DMS114 treated with DMSO at 0.1 percent for 48 hours (cell line): ENCODE measurements around the gene DNAH8.

Experiments
- DNase-seq: peaks from one replicate; lab custom pipeline; 2025; ENCODE audit not compliant: unreplicated experiment; lab: John Stamatoyannopoulos, UW

Gene DNAH8

GRCh38 chr6:39061182-39061581 is 346.1 kb downstream of the DNAH8 start:
- no peak for DNase-seq

- DNase-seq: no peak
These were observed 346.5 kb downstream of the DNAH8 start for GRCh38 chr6:39061588-39061987.

GRCh38 chr6:39062014-39062740 is 347.1 kb downstream of the DNAH8 start:
- no peak for DNase-seq

- no peak for DNase-seq
These were observed 348.4 kb downstream of the DNAH8 start for GRCh38 chr6:39063526-39063925.

DNA sequence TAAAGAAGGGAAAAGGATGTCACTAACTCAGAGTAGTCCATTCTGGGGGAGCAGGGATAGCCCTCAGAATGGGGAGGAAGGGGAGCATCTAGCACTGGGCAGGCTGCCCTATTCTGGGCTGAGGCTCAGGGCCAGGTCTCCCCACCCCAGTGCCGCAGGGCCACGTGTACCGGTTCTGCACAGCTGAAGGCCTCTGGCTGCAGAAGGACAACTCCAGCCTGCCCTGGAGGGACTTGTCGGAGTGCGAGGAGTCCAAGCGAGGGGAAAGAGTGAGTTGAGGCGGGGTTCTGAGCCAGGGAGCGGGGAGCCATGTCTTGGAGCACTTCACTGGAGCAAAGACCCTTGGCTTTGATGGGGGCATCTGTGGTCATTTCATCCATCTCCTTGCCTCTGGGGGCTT is 350.4 kb downstream of the DNAH8 start:
- DNase-seq: no peak

GRCh38 chr6:39068391-39068790 is 353.3 kb downstream of the DNAH8 start:
- no peak for DNase-seq

GRCh38 chr6:39072830-39073229 is 357.7 kb downstream of the DNAH8 start:
- no peak for DNase-seq

DNA sequence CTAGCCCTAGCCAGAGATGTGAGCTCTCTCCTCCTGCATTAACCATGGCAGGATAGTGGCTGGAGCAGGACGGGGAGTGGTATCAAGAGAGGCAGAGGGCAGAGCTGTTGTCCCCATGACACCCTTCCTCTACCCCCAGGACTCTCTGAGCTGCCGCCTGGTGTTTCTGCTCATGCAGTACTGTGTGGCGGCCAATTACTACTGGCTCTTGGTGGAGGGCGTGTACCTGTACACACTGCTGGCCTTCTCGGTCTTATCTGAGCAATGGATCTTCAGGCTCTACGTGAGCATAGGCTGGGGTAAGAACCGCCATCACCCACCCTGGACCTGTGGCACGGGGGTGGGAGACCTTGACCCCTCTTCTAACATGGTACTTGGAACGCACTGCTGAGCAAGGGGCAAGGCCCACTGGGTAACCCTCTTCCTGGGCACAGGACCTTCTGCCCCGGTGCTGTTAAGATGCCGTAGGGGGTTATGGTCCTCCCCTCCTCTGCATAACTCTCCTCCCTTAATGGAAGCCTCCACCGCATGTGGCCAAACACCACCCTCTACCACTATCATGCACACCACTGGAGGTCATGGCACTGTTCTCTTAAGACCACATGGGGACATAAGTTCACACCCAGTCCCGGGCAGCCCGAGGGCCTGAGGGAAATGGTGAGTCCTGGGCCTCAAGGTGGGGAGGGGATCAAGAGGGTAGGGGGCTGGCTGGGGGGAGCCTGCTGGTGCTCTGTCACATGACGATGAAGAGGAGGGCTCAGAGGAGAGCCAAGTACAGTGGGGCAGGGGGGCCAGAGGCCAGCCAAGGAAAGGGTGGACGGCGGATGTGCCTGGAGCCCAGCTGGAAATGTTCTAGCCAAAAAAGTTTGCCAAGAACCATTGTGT is 358.6 kb downstream of the DNAH8 start:
- DNase-seq: no peak

DNA sequence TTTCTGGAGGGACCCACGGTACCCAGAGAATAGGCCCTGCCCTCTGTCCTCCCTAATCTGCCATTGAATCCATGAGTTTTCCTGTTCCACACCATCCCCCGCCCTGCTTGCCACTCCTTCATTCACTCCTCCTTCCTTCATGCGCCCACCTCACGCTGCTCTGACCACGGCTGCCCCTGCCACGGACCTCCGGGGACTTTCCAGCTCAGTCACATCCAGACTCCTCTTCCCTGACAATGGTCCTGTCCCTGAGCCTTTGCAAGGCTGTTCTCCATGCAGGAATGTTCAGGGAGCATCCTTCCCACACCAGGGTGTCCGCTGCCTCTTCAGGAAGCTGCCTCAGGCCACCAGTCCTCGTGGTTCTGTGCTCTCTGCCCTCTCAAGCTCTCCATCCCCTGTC is 359.4 kb downstream of the DNAH8 start:
- DNase-seq: no peak

- DNase-seq: no peak
These were observed 360.0 kb downstream of the DNAH8 start for GRCh38 chr6:39075010-39075686.

DNA sequence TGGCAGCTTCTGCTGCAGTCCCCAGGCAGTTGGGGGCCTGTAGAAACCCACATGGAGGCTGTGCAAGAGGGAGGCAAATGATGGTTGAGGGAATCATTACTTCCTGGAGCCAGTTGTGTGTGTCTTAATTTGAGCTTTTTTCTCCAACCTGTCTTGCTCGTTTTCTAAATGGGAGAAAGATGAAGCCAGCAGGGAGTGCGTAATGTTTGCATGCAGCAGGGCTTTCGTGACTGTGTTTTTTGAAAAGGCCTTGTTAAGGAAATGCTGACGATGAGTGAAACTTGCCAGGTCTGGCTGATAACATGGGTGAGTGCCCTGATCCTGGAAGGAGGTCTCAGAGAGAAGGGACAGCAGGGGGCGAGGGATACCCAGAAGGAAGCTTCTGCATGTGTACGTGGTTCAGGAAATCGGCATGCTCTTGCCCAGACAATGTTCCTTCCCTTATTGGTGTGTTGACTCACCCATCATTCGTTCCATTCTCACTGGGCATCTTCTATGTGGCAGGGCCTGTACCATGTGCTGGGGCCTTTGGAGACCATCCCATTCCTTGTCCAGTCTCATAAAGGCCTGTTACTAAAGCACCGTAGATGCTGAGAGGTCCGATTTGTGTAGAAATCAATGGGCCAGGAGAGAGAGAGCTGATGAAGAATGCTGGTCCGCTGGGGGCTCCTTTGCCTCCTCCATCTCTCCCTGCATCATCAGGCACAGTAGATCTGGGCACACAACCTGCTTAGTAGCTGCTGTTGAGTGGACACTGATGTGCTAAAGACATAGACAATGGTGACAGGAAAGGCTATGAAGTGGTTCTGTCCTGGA is 360.9 kb downstream of the DNAH8 start:
- no peak for DNase-seq

DNA sequence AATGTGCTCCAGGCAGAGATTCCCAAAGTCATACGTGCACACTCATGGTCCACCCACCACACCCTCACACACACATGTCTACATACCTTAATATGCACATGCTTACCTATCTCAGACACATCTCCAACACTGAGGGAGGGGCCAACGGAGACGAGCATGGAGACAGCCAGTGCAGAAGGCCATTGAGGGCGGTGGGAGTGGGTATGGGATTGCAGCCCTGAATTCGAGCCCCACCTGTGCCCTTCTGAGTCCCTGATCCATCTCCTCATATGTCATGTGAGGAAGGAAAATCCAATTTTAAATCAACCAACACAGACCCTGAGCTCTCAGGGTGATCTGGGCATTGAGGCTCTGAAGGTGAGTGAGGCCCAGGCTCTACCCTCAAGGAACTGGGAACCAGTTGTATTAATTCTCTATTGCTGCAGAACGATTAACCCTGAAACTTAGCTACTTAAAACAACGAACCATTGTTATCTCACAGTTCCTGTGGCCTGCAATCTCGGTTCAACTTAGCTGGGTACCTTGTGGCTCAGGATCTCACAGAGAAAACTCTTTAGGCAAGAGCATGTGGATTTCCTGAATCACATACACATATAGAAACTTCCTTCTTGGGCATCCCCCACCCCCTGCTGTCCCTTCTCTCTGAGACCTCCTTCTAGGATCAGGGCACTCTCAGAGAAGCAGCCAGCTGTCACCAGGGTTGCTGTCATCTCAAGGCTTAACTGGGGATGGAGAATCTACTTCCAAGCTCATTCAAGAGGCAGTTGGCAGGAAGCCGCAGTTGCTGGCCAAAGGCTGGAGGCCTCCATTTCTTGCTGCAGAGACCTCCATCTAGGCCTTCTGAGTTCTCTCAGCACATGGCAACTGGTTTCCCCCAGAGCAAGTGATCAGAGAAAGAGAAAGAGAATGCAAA is 361.8 kb downstream of the DNAH8 start:
- DNase-seq: no peak

DNA sequence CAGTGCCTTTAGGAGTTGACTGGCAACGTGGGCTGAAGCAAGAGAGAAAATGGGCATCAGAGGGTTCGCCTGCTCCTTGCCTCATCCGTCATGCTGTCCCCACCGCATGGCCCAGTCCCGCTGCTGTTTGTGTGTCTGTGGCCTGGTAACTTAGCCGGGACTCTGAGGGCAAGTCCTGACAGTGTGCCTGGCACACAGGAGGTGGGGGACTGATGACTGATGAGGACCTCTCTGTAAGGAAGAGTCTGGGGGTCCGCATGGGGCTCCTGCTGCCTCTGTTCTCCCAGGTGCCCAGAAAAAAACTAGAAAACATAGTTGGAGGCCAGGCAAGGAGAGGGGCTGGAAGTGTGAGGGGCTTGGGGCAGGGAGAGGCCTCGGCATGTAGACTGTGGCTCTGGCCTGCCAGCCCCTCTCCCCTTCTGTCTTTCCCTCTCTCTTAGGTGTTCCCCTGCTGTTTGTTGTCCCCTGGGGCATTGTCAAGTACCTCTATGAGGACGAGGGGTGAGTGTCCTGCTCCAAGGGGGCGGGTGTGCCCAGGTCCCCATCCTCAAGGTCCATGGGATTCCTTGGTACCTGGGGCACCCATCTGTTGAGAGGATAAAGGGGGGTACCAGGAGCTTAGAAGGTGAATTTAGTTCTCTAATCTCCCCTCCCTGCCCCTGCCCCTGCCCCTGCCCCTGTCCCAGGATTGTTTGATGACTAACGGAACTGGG is 362.9 kb downstream of the DNAH8 start:
- DNase-seq: no peak

DNA sequence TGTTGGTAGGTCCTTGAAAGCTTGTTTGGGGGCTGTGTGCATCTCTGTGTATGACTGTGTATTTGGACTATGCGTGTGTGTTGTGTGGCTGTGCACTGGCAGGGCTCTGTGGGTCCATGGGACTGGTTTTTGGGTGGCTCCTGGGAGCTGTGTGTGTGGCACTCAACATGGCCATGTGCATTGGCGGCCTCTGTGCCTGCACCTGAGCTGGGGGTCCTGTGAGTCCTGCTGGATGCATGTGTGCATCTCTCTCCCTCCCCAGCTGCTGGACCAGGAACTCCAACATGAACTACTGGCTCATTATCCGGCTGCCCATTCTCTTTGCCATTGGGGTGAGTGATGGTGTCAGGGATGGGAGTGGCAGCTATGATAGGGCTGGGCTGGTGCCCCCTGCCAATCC is 363.6 kb downstream of the DNAH8 start:
- no peak for DNase-seq

- no peak for DNase-seq
These were observed 364.4 kb downstream of the DNAH8 start for GRCh38 chr6:39079197-39080125.
